Measurements from ENCODE around the gene ELP2. TPM values are rescaled to one million over a fixed set of nuclear protein-coding genes. Genes with fewer than 3 reads are reported as not detected.

ELP2 gene
- total RNA-seq, 1 experiment from 2014 or later: 96.5 TPM

- BruUV-seq (replicated peaks): no TSS peak
- TF ChIP-seq EZH2 (IDR thresholded peaks at IDR 0.05; ENCODE audit: borderline replicate concordance, low read depth, low read length, poor library complexity, severe bottlenecking) (no peak), CTCF (conservative IDR thresholded peaks at IDR 0.05; ENCODE audit: low read depth, low read length) (no peak)
- ChIA-PET POLR2A (ENCODE audit: low non-redundant PET) (no interaction called here), CTCF (no interaction called here)
- DNase-seq (ENCODE audit: low spot score): no peak
- H3K4me1 ChIP-seq (ENCODE audit: insufficient read depth, low read length, poor library complexity, severe bottlenecking): no peaks in the 10 kb centered on the region
- H3K4me3 ChIP-seq (ENCODE audit: low read depth, low read length, poor library complexity, severe bottlenecking): no peak overlapping the region
- no peak overlapping the region for H3K27ac ChIP-seq (ENCODE audit: low read depth, low read length, poor library complexity, severe bottlenecking)
- H3K9me3 ChIP-seq (ENCODE audit: low read depth, low read length, poor library complexity, severe bottlenecking): no peaks in the 10 kb centered on the region
- intact Hi-C loops (cut with micrococcal nuclease; ENCODE audit: unreplicated experiment): no loop called here
- peaks cover 41% of the 10 kb centered on the region for H3K36me3 ChIP-seq (ENCODE audit: insufficient read depth, low read length, poor library complexity, severe bottlenecking)
- no peaks in the 10 kb centered on the region for H3K27me3 ChIP-seq (replicated peaks; ENCODE audit: insufficient read depth, low read depth, low read length, poor library complexity)
Measured at GRCh38 chr18:36176711-36177110, 47.0 kb downstream of the ELP2 start.

GRCh38 chr18:36177913-36178312, 48.2 kb downstream of the ELP2 start:
- H3K9me3 ChIP-seq (ENCODE audit: low read depth, low read length, poor library complexity, severe bottlenecking): no peaks in the 10 kb centered on the region
- TF ChIP-seq CTCF (conservative IDR thresholded peaks at IDR 0.05; ENCODE audit: low read depth, low read length): no peak
- TF ChIP-seq EZH2 (IDR thresholded peaks at IDR 0.05; ENCODE audit: borderline replicate concordance, low read depth, low read length, poor library complexity, severe bottlenecking): no peak
- no peaks in the 10 kb centered on the region for H3K27me3 ChIP-seq (replicated peaks; ENCODE audit: insufficient read depth, low read depth, low read length, poor library complexity)
- H3K36me3 ChIP-seq (ENCODE audit: insufficient read depth, low read length, poor library complexity, severe bottlenecking): peaks cover 33% of the 10 kb centered on the region
- H3K4me1 ChIP-seq (ENCODE audit: insufficient read depth, low read length, poor library complexity, severe bottlenecking): no peaks in the 10 kb centered on the region
- CTCF ChIA-PET: no interaction called here
- POLR2A ChIA-PET (ENCODE audit: low non-redundant PET): no interaction called here
- no TSS peak for BruUV-seq (replicated peaks)
- no peak overlapping the region for H3K27ac ChIP-seq (ENCODE audit: low read depth, low read length, poor library complexity, severe bottlenecking)
- H3K4me3 ChIP-seq (ENCODE audit: low read depth, low read length, poor library complexity, severe bottlenecking): no peak overlapping the region
- intact Hi-C loops (cut with micrococcal nuclease; ENCODE audit: unreplicated experiment): no loop called here
- no peak for DNase-seq (ENCODE audit: low spot score)

- POLR2A ChIA-PET (ENCODE audit: low non-redundant PET): no interaction called here
- H3K9me3 ChIP-seq (ENCODE audit: low read depth, low read length, poor library complexity, severe bottlenecking): no peaks in the 10 kb centered on the region
- no peak overlapping the region for H3K4me3 ChIP-seq (ENCODE audit: low read depth, low read length, poor library complexity, severe bottlenecking)
- TF ChIP-seq CTCF (conservative IDR thresholded peaks at IDR 0.05; ENCODE audit: low read depth, low read length) (no peak), EZH2 (IDR thresholded peaks at IDR 0.05; ENCODE audit: borderline replicate concordance, low read depth, low read length, poor library complexity, severe bottlenecking) (no peak)
- peak; percentile 17 for DNase-seq (ENCODE audit: low spot score)
- no TSS peak for BruUV-seq (replicated peaks)
- H3K36me3 ChIP-seq (ENCODE audit: insufficient read depth, low read length, poor library complexity, severe bottlenecking): peaks cover 24% of the 10 kb centered on the region
- intact Hi-C loops (cut with micrococcal nuclease; ENCODE audit: unreplicated experiment): no loop called here
- CTCF ChIA-PET: no interaction called here
- H3K27ac ChIP-seq (ENCODE audit: low read depth, low read length, poor library complexity, severe bottlenecking): no peak overlapping the region
- no peaks in the 10 kb centered on the region for H3K4me1 ChIP-seq (ENCODE audit: insufficient read depth, low read length, poor library complexity, severe bottlenecking)
- H3K27me3 ChIP-seq (replicated peaks; ENCODE audit: insufficient read depth, low read depth, low read length, poor library complexity): no peaks in the 10 kb centered on the region
Measured at GRCh38 chr18:36179562-36180355, 50.1 kb downstream of the ELP2 start.

Measured in A673 (cell line).